HG02840 (cell line): ENCODE data around the gene SCG5.

Source experiments
- ATAC-seq: cut with Tn5 transposase; IDR thresholded peaks from one replicate; pipeline ENCODE4 v1.9.1; 2021; ENCODE audit warnings: mild to moderate bottlenecking, moderate library complexity, moderate number of reproducible peaks; ENCODE audit not compliant: unreplicated experiment, low FRiP score

The SCG5 gene

DNA sequence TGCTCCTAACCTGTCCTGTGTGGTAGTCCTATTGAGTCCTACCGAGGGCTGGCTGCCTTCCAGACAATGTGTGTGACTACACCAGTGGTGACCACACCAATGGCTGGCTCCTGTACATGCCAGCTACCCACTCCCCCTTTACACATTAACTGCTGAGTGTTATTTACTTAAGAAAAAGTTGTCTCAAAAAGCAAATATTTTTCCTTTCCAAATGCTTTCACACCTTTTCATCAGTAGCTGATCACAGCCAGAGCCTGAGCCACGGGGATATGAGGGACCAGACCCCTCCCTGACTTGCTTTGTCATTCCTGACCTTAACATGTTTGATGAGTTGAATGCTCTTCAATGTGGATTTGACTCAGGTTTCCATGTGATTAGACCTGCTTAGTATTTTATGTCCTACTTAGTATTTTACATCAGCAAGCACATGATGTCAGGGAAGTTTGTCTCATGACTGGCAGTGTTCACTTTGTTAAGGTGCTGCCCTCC, 46.7 kb downstream of the SCG5 start:
- ATAC-seq = no peak

DNA sequence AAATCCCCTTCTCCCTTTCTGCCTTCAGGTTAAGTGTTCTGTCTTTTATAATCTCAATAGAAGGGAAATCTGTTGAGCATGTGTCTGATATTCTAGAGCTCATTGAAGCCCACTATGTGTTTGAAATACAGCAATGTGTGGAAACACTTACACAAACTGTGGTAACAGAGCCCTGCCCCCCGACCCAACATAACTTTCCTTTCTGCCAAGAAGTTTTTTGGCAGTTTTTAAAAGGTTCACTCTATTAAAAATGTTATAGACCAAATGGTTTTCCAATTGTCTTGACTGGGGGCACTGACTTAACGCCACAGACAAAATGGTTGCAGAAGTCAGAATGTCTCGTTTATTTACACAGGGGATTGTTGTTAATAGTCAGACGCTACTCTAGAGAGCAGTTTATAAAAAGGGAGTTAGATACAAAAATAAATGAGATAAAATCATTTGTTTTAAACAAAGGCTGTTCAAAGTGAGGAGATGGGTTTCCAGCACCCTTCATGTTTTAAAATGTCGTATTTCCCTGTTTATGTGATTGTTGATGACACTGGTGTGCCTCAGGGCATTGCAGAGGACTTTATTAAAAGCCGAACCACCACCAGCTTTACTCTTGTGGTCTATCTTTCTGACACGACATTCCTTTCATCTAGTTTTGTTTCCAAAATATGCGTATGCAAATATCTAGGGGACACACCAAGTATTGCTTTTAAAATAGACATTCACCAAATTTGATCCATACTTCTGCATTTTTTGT, 49.6 kb downstream of the SCG5 start:
- no peak for ATAC-seq

DNA sequence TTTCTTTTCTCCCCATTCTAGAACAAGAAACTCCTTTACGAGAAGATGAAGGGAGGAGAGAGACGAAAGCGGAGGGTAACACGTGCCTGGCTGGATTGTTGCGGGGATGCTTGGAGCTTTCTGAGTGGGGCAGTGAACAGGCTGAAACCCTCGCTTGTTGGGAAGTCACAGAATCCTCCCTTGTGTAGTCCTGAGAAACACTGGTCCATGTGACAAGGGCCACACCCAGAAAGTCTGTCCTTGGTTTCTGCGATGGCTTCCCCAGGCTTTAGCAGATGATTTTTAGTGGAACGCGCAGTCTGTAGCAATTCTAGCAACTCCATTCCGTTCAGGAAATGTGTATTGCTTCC, 50.2 kb downstream of the SCG5 start:
- ATAC-seq = no peak

GRCh38 chr15:32692286-32692685, 50.8 kb downstream of the SCG5 start:
- no peak for ATAC-seq

DNA sequence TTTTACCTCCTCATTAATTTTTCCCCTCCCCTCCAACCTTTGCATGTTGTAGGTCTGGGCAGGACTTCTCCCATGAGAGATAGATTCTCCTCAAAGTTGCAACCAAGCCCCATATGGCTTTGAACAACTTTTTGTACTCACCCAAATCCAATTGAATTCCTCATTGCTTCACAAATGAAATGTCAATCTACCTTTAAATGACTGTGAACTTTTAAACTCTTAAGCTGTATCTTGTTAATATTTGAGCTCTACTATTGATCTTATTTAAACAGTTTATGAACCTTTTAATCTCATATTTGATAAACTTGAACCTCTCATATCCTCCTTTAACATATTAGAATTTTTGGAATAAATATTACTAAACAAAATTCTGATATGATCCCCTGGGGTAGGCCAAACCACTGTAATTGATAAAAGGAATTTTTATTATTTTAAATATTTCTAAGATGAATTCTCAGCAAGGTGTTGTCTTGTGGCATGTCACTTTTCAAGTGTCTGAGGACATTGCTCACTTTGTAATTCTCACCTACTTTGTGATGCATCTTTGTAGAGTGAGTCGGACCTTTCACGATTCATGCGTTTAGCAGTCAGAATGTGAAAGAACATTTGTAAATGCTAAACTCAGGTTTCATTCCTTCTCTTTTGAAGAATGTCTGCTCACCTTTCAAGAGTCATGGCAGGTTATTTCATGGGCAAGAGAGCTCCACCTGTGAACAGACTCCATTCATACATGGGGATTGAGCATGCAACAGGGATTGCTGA, 52.9 kb downstream of the SCG5 start:
- ATAC-seq = no peak

DNA sequence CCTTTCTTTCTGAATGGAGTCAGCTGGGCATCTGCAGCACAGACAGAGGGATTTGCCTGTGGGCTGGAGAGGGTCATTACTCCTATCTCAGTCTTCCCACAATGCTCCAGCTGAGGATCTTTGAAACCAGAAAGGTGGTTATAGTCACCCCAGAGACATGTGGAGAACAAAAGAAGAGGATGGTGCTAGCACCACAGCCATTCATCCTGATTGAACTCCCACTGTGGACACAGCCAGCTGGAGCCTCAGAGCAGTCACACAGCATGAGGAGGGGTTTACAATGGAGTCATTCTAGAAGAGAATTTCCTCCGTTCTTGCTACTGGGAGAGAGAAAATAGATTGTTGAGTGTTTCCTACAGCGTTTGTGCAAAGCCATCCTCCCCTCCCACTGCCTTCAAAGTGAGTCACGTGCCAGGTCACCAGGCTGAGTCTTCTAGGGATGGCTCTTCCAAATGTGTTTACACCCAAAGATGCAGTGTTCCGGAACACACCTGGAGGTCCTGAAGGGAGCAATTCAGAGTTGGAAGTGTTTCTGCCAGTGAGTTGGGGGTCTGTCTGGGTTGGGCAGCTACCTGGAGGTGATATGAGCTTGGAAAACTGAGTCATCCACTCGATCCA, 57.4 kb downstream of the SCG5 start:
- no peak for ATAC-seq

DNA sequence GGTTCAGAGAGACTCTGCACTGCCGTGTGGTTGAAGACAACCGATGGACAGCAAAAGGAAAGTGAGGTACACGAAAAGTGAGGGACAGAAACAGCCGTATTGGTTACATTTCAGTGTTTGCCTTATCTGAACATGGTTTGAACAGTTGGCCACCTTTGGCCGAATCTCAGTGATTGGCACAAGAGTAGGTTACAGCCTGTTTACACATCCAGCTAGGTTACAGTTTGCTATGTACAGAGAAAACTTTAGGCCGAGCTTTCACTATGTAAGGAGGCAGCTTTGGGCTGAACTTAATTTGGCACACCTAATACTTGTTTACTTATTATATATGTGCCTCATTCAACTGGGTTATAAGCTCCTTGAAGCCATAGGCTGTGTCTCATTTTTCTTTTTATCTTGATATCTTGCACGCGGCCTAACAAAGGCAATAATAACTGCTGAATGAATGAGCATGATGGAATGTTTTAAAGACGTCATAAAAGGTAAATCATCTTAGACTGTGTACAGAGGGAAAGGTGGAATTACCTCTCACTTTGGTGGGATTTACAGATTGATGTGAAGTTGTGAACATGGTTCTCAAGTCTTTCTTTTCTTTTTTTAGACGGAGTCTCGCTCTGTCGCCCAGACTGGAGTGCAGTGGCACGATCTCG, 59.1 kb downstream of the SCG5 start:
- no peak for ATAC-seq

DNA sequence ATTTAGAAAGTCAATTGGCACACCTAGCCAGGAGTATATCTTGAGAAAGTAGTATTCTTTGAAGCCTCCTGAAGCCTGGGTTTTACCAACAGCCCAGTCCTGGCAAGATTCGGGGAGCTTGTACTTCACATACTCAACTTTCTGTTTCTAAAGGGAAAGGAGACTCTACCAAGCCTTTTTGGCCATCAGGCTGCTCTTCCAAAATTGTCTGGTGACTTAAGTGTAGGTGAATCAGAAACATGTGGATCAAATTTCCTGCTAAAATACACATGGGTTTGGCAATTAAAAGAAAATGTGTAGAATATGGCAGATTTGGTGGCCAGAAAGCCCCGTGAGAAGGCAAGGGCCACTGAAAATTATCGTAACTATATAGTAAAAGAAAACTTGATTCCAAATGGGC, 60.4 kb downstream of the SCG5 start:
- no peak for ATAC-seq

DNA sequence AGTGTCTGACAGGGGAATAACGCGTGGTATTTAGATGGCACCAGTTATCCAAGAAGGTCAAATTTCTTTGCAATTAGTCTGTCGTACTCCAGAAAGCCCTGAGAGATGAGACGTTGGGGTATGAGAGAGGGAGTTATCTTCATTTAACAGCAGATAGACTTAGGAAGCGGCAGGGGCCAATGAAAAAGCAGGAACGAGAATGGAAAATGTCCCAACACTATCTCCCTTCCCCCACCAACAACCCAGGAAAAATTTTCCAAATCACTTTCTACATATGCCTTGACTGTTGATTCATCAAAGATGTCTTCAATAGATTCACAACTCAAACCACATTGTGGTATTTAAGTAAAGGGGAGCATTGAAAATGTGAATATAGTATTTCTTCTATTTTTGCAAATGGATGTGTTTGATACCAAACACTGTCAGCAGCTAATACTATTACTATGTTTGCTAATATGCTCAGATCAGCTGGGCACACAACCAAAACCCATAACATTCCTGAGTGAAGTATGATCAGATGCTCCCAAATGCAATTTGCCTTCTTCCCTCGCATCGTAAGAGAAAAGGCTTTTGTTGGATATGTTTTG, 63.0 kb downstream of the SCG5 start:
- ATAC-seq = no peak

GRCh38 chr15:32705446-32705845, 63.9 kb downstream of the SCG5 start:
- ATAC-seq = no peak

DNA sequence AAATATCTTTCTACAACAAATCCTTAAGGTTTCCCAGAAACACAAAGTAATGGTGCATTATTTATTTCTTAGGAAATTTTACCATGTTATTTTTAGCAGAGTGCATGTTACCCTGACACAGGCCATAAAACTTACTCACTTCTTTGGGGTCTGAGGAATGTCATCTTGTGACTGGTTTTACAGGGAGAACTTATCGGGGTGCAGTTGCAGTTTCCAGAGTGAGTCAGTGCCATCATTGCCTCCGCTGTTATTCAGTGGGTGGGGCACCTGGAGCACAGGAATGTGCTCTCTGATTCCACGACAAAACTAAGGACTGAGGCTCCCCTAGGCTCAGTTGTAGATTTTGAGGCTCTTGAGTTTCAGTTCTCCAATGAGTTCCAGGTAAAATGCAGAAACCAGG, 65.2 kb downstream of the SCG5 start:
- no peak for ATAC-seq

DNA sequence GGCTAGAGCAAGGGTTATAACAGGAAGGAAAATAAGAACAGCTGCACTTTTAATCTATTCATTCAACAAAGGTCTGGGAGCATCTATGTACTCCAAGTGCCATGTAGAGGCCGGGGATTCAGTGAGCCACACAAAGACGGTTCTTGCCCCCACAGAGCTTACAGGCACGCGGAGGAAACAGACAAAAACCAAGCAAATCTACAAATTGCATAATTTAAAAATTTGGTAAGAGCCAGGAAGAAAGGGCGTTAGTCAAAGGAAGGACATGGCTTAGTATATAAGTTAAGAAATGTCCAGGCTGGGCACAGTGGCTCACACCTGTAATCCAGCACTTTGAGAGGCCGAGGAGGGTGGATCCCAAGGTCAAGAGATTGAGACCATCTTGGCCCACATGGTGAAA, 65.9 kb downstream of the SCG5 start:
- no peak for ATAC-seq

GRCh38 chr15:32709295-32710033, 68.0 kb downstream of the SCG5 start:
- ATAC-seq = no peak

- ATAC-seq = no peak
These were observed 73.8 kb downstream of the SCG5 start for GRCh38 chr15:32715276-32715675.

DNA sequence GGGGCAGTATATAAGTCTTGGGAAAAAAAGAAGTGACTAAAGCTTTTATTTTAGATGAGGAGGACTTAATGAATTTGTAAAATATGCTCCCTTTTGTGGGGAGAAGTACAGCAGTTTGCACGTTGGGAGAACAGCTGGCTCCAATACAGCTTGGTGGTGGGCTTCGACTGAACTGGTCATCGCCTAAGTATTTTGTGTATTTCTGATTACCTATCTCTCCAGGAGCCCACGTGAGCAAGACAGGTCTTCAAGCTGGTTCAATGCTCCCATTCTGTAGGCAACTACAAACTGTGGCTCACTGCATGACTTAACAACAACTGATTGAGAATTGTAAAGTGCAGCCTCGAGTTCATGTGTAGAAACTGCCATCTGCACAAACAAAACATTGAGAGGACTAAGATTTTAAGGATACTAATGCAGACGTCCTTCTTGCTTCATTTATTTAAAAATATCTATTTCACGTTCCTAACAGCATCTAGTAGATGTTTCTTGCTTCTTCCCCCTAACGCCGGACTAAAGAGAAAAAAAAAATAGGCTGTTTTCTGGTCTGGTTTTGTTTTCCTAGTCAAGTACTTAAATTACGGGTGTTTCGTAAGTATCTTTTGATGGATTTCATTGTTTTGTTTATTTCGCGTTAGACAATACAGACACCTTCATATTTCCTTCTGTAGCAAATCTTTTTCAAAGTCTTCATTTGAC, 74.9 kb downstream of the SCG5 start:
- no peak for ATAC-seq

DNA sequence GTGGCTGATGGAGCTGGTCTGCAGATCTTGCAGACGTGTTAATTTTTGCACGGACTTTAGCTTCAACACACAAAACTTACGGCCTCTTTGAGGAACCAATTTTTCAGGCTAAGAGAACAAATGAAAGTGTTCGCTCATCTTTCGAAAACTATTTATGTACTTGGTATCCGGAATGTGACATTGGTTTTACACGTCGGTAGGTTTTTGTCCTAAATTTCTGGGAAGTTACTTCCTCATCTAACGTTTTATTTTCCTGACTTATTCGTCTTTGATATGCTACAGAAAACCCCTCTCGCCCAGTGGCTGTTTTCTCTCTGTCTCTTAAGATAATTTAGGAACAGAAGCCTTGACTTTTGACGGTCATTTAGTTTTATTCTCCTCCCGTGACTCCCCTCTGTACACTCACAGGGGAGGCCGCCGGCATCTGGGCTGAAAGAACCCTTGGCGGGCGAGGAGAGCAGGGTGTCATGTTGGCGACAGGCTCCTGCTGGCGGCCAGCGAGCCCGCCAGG, 75.5 kb downstream of the SCG5 start:
- ATAC-seq = no peak

DNA sequence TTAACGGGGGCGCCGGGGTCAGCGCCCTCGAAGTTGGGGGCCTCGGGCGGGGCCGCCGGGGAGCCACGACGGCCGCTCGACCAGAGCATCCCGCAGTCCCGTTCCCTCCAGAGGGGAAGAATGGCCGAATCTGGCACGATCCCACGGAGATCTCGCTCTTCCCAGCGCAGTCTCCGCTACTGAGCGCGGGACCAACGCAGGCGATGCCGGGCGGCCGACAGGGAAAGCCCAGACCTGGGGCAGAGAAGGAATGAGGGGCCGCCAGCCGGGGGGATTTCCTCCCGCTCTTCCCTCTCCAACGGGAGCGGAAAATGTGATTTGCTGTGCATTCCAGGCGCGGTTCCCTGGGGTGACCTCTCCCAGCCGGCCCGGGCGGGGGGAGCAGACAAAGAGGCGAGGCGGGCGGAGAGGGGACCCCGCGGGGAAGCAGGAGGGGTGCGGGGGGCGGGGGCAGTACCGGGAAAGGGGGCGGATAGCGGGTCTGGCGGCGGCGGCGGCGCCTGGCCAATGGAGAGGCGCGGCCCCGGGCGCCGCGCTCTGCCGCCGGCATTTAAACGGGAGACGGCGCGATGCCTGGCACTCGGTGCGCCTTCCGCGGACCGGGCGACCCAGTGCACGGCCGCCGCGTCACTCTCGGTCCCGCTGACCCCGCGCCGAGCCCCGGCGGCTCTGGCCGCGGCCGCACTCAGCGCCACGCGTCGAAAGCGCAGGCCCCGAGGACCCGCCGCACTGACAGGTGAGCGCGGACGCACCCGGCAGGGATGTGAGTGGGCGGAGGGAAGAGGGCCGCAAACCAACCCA, 76.1 kb downstream of the SCG5 start, which contains the start of gene GREM1:
Gene GREM1 (plus strand): TSS at position 579 of the 801 bp plus-strand sequence. CDS start 12,687 bp downstream, outside the sequence.
- ATAC-seq = no peak

GRCh38 chr15:32718227-32718820, 76.8 kb downstream of the SCG5 start:
- no peak for ATAC-seq
